Measurements from ENCODE around the gene TSR3.

Gene TSR3

GRCh38 chr16:1312467-1312816 lies 39.2 kb downstream of the TSR3 start:
- DNase-seq (ENCODE audit: low spot score): no peak
- Histone ChIP-seq H3K4me1 (ENCODE audit: insufficient read depth, poor library complexity, severe bottlenecking) (peaks cover 9% of the 10 kb centered on the region), H3K4me3 (ENCODE audit: severe bottlenecking) (no peak overlapping the region), H3K27ac (ENCODE audit: poor library complexity, severe bottlenecking) (no peak overlapping the region), H3K27me3 (ENCODE audit: insufficient read depth, poor library complexity, severe bottlenecking) (no peaks in the 10 kb centered on the region), H3K36me3 (ENCODE audit: low read depth) (peaks cover 65% of the 10 kb centered on the region), H3K9me3 (ENCODE audit: severe bottlenecking) (no peaks in the 10 kb centered on the region)
- TF ChIP-seq CTCF (IDR thresholded peaks at IDR 0.05; ENCODE audit: poor library complexity, severe bottlenecking): no peak
- ATAC-seq (ENCODE audit: low read depth): no peak

- ATAC-seq (ENCODE audit: low read depth) (no peak), DNase-seq (ENCODE audit: low spot score) (peak; percentile 51)
- Histone ChIP-seq H3K4me1 (ENCODE audit: insufficient read depth, poor library complexity, severe bottlenecking) (peaks cover 9% of the 10 kb centered on the region), H3K4me3 (ENCODE audit: severe bottlenecking) (peak overlapping the region; percentile 46), H3K36me3 (ENCODE audit: low read depth) (peaks cover 60% of the 10 kb centered on the region), H3K27me3 (ENCODE audit: insufficient read depth, poor library complexity, severe bottlenecking) (no peaks in the 10 kb centered on the region), H3K9me3 (ENCODE audit: severe bottlenecking) (no peaks in the 10 kb centered on the region), H3K27ac (ENCODE audit: poor library complexity, severe bottlenecking) (no peak overlapping the region)
- no peak for TF ChIP-seq CTCF (IDR thresholded peaks at IDR 0.05; ENCODE audit: poor library complexity, severe bottlenecking)
Measured at GRCh38 chr16:1311738-1312466, 39.8 kb downstream of the TSR3 start.

- ATAC-seq (ENCODE audit: low read depth): no peak
- H3K27me3 ChIP-seq (ENCODE audit: insufficient read depth, poor library complexity, severe bottlenecking): no peaks in the 10 kb centered on the region
- H3K36me3 ChIP-seq (ENCODE audit: low read depth): peaks cover 53% of the 10 kb centered on the region
- H3K27ac ChIP-seq (ENCODE audit: poor library complexity, severe bottlenecking): no peak overlapping the region
- peak overlapping the region; percentile 46 for H3K4me3 ChIP-seq (ENCODE audit: severe bottlenecking)
- H3K4me1 ChIP-seq (ENCODE audit: insufficient read depth, poor library complexity, severe bottlenecking): peaks cover 9% of the 10 kb centered on the region
- TF ChIP-seq CTCF (IDR thresholded peaks at IDR 0.05; ENCODE audit: poor library complexity, severe bottlenecking): no peak
- no peaks in the 10 kb centered on the region for H3K9me3 ChIP-seq (ENCODE audit: severe bottlenecking)
- no peak for DNase-seq (ENCODE audit: low spot score)
Measured at GRCh38 chr16:1311212-1311737, 40.4 kb downstream of the TSR3 start.

- H3K36me3 ChIP-seq (ENCODE audit: low read depth): peaks cover 49% of the 10 kb centered on the region
- no peaks in the 10 kb centered on the region for H3K27me3 ChIP-seq (ENCODE audit: insufficient read depth, poor library complexity, severe bottlenecking)
- DNase-seq (ENCODE audit: low spot score) (no peak), ATAC-seq (ENCODE audit: low read depth) (no peak)
- no peak for TF ChIP-seq CTCF (IDR thresholded peaks at IDR 0.05; ENCODE audit: poor library complexity, severe bottlenecking)
- peak overlapping the region; percentile 46 for H3K4me3 ChIP-seq (ENCODE audit: severe bottlenecking)
- no peaks in the 10 kb centered on the region for H3K9me3 ChIP-seq (ENCODE audit: severe bottlenecking)
- H3K27ac ChIP-seq (ENCODE audit: poor library complexity, severe bottlenecking): no peak overlapping the region
- H3K4me1 ChIP-seq (ENCODE audit: insufficient read depth, poor library complexity, severe bottlenecking): peaks cover 9% of the 10 kb centered on the region
Measured at GRCh38 chr16:1310832-1311200, 40.9 kb downstream of the TSR3 start.

Data from RWPE2 (cell line).